ENCODE results near the gene IFI44L.

The IFI44L gene

GRCh38 chr1:78627321-78627720, 7.1 kb downstream of the IFI44L start:
- no peak for TF ChIP-seq CTCF (IDR thresholded peaks at IDR 0.05; ENCODE audit: low read depth, low read length, missing control alignments)
- H3K4me3 ChIP-seq (replicated peaks; ENCODE audit: low read depth, low read length) = no peak overlapping the region
- no peak for DNase-seq (ENCODE audit: extremely low read depth, low read depth)

GRCh38 chr1:78630600-78630999, 10.4 kb downstream of the IFI44L start:
- no peak for DNase-seq (ENCODE audit: extremely low read depth, low read depth)
- no peak for TF ChIP-seq CTCF (IDR thresholded peaks at IDR 0.05; ENCODE audit: low read depth, low read length, missing control alignments)
- no peak overlapping the region for H3K4me3 ChIP-seq (replicated peaks; ENCODE audit: low read depth, low read length)

GRCh38 chr1:78633209-78633608, 13.0 kb downstream of the IFI44L start:
- H3K4me3 ChIP-seq (replicated peaks; ENCODE audit: low read depth, low read length) = no peak overlapping the region
- no peak for DNase-seq (ENCODE audit: extremely low read depth, low read depth)
- no peak for TF ChIP-seq CTCF (IDR thresholded peaks at IDR 0.05; ENCODE audit: low read depth, low read length, missing control alignments)

- no peak overlapping the region for H3K4me3 ChIP-seq (replicated peaks; ENCODE audit: low read depth, low read length)
- TF ChIP-seq CTCF (IDR thresholded peaks at IDR 0.05; ENCODE audit: low read depth, low read length, missing control alignments) = no peak
- DNase-seq (ENCODE audit: extremely low read depth, low read depth) = no peak
Measured at GRCh38 chr1:78640462-78640861, 20.2 kb downstream of the IFI44L start.

- no peak for DNase-seq (ENCODE audit: extremely low read depth, low read depth)
- H3K4me3 ChIP-seq (replicated peaks; ENCODE audit: low read depth, low read length) = no peak overlapping the region
- no peak for TF ChIP-seq CTCF (IDR thresholded peaks at IDR 0.05; ENCODE audit: low read depth, low read length, missing control alignments)
Measured at GRCh38 chr1:78641558-78641957, 21.3 kb downstream of the IFI44L start.

- no peak for DNase-seq (ENCODE audit: extremely low read depth, low read depth)
- TF ChIP-seq CTCF (IDR thresholded peaks at IDR 0.05; ENCODE audit: low read depth, low read length, missing control alignments) = no peak
- H3K4me3 ChIP-seq (replicated peaks; ENCODE audit: low read depth, low read length) = no peak overlapping the region
Measured at GRCh38 chr1:78645723-78646122, 25.5 kb downstream of the IFI44L start.

GRCh38 chr1:78647238-78647637, 27.0 kb downstream of the IFI44L start:
- no peak for DNase-seq (ENCODE audit: extremely low read depth, low read depth)
- no peak for TF ChIP-seq CTCF (IDR thresholded peaks at IDR 0.05; ENCODE audit: low read depth, low read length, missing control alignments)
- H3K4me3 ChIP-seq (replicated peaks; ENCODE audit: low read depth, low read length) = no peak overlapping the region

Measured in HFF-Myc (cell line).